Hepatocyte (in vitro differentiated cells): ENCODE results near the gene PDE4D. TPM values are rescaled to one million over a fixed set of nuclear protein-coding genes. Genes with fewer than 3 reads are reported as not detected.

Experiments
- DNase-seq: peaks from one replicate; pipeline ENCODE4 v3.0.0-alpha.2; 2016; ENCODE audit warnings: low spot score
- H2AFZ ChIP-seq: fragments of 200-600 bp; sonication (generic); 2 replicates; pipeline ENCODE4 v1.6.0; 2016; ENCODE audit warnings: antibody characterized with exemption, mild to moderate bottlenecking
- H3K27ac ChIP-seq: fragments of 200-600 bp; sonication (generic); 2 replicates; pipeline ENCODE4 v1.5.1; 2016; ENCODE audit warnings: mild to moderate bottlenecking
- H3K27me3 ChIP-seq: fragments of 200-600 bp; sonication (generic); 2 replicates; pipeline ENCODE4 v1.6.1; 2016
- H3K36me3 ChIP-seq: fragments of 200-600 bp; sonication (generic); replicated peaks from 2 replicates; pipeline ENCODE4 v1.5.1; 2016; ENCODE audit warnings: low read depth; ENCODE audit not compliant: insufficient read depth
- H3K4me1 ChIP-seq: fragments of 200-600 bp; sonication (generic); 2 replicates; pipeline ENCODE4 v1.5.1; 2016; ENCODE audit warnings: mild to moderate bottlenecking, moderate library complexity; ENCODE audit not compliant: insufficient read depth
- H3K4me2 ChIP-seq: fragments of 200-600 bp; sonication (generic); 2 replicates; pipeline ENCODE4 v1.6.0; 2016
- H3K4me3 ChIP-seq: fragments of 200-600 bp; sonication (generic); 2 replicates; pipeline ENCODE4 v1.5.1; 2016; ENCODE audit warnings: mild to moderate bottlenecking
- H3K79me2 ChIP-seq: fragments of 200-600 bp; sonication (generic); 2 replicates; pipeline ENCODE4 v1.6.0; 2017; ENCODE audit warnings: mild to moderate bottlenecking
- H3K9me2 ChIP-seq: fragments of 200-600 bp; sonication (generic); replicated peaks from 2 replicates; pipeline ENCODE4 v1.6.0; 2017; ENCODE audit warnings: mild to moderate bottlenecking; ENCODE audit not compliant: insufficient read depth
- H3K9me3 ChIP-seq: fragments of 200-600 bp; sonication (generic); 2 replicates; pipeline ENCODE4 v1.5.1; 2016; ENCODE audit warnings: low read depth, mild to moderate bottlenecking
- H4K20me1 ChIP-seq: fragments of 200-600 bp; sonication (generic); 2 replicates; pipeline ENCODE4 v1.6.0; 2016; ENCODE audit warnings: mild to moderate bottlenecking; ENCODE audit not compliant: insufficient read depth, poor library complexity, severe bottlenecking
- CTCF ChIP-seq: fragments of 200-600 bp; sonication (generic); IDR thresholded peaks from 2 replicates; pipeline ENCODE4 v1.5.1; 2016; ENCODE audit warnings: antibody characterized with exemption, mild to moderate bottlenecking; ENCODE audit not compliant: poor library complexity
- EZH2 ChIP-seq: fragments of 200-600 bp; sonication (generic); IDR thresholded peaks from 2 replicates; pipeline ENCODE4 v1.6.1; 2016; ENCODE audit warnings: antibody characterized with exemption, mild to moderate bottlenecking, borderline replicate concordance
- EZH2phosphoT487 ChIP-seq: fragments of 200-600 bp; sonication (generic); IDR thresholded peaks from one replicate; pipeline ENCODE4 v1.6.1; 2018; ENCODE audit warnings: antibody characterized with exemption, mild to moderate bottlenecking, low read depth, moderate library complexity; ENCODE audit not compliant: unreplicated experiment, severe bottlenecking
- WGBS: methylation state at CpG from one replicate; pipeline ENCODE4 v1.1.6; 2016; ENCODE audit warnings: low lambda C conversion rate; ENCODE audit errors: missing lambda C conversion rate; 5-methylcytosine and 5-hydroxymethylcytosine counted together
- polyA plus RNA-seq: library from polyadenylated mRNA; unstranded; fragments of >200 nt; fragmentation: Nextera tagmentation; extraction: Ambion mirVana; gene quantifications from 2 replicates; pipeline ENCODE4 v1.2.1, GENCODE V29; 2016
- total RNA-seq: library from RNA; depleted of rRNA; stranded (reverse); fragments of >200 nt; gene quantifications from 2 replicates; pipeline ENCODE4 v1.2.3, GENCODE V29; 2014

PDE4D gene
- total and polyA plus RNA-seq, 2 experiments from 2014 or later, result 14.5 to 45.2 TPM

GRCh38 chr5:59157068-59157467, 736.5 kb downstream of the PDE4D start:
- Histone ChIP-seq H3K9me2 (no peaks in the 10 kb centered on the region), H3K79me2 (no peaks in the 10 kb centered on the region), H3K27ac (no peak overlapping the region), H3K9me3 (no peaks in the 10 kb centered on the region), H3K36me3 (no peaks in the 10 kb centered on the region), H3K27me3 (no peaks in the 10 kb centered on the region), H2AFZ (no peak overlapping the region), H3K4me3 (no peak overlapping the region), H3K4me1 (peaks cover 6% of the 10 kb centered on the region), H4K20me1 (no peaks in the 10 kb centered on the region), H3K4me2 (no peak overlapping the region)
- TF ChIP-seq EZH2, result no peak
- TF ChIP-seq CTCF, result no peak
- TF ChIP-seq EZH2phosphoT487, result no peak
- DNase-seq, result no peak
- 78% methylated on average over 4 of the region's 4 CpGs for WGBS

- Histone ChIP-seq H3K9me3 (no peaks in the 10 kb centered on the region), H3K4me3 (no peak overlapping the region), H3K27ac (no peak overlapping the region), H3K4me1 (peaks cover 6% of the 10 kb centered on the region), H3K27me3 (no peaks in the 10 kb centered on the region), H2AFZ (no peak overlapping the region), H3K79me2 (no peaks in the 10 kb centered on the region), H3K36me3 (no peaks in the 10 kb centered on the region), H4K20me1 (no peaks in the 10 kb centered on the region), H3K9me2 (no peaks in the 10 kb centered on the region), H3K4me2 (no peak overlapping the region)
- 93% methylated on average over 2 of the region's 2 CpGs for WGBS
- DNase-seq, result no peak
- TF ChIP-seq EZH2 (no peak), EZH2phosphoT487 (no peak), CTCF (no peak)
Observed at GRCh38 chr5:59152701-59153245, 740.8 kb downstream of the PDE4D start.

GRCh38 chr5:59151162-59151889, 742.2 kb downstream of the PDE4D start:
- DNase-seq, result peak; percentile 46
- H2AFZ ChIP-seq, result peak overlapping the region; percentile 14
- no peaks in the 10 kb centered on the region for H4K20me1 ChIP-seq
- H3K9me2 ChIP-seq, result no peaks in the 10 kb centered on the region
- no peaks in the 10 kb centered on the region for H3K79me2 ChIP-seq
- peaks cover 6% of the 10 kb centered on the region for H3K4me1 ChIP-seq
- 88% methylated on average over 3 of the region's 3 CpGs for WGBS
- peak overlapping the region; percentile 11 for H3K4me2 ChIP-seq
- no peaks in the 10 kb centered on the region for H3K27me3 ChIP-seq
- no peaks in the 10 kb centered on the region for H3K36me3 ChIP-seq
- TF ChIP-seq EZH2 (no peak), CTCF (no peak), EZH2phosphoT487 (no peak)
- H3K27ac ChIP-seq, result peak overlapping the region; percentile 87
- H3K9me3 ChIP-seq, result no peaks in the 10 kb centered on the region
- H3K4me3 ChIP-seq, result no peak overlapping the region
